Measurements from ENCODE around the gene LRRC3C.
A peak's percentile ranks its signal among the peaks of the same experiment; 100 is the strongest.

LRRC3C gene

DNA sequence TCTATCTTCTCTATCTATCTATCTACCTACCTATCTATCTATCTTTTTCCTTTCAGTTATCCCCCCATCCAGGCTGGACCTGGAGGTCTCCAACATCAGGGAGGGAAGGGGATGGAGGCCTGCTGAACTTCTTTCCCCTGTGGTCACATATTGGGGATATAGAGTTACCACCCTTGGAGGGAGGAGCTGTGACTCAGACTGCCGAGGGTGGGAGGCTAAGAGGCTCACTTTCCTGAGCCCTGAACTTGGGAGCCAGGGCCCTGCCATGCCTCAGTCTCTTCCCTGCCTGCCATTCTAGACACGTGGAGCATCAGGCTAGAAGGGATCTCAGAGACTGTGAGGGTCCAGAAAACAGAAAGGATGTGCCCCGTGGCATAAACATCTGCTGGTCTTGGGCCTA lies 8.4 kb downstream of the LRRC3C start:
- POLR2A ChIA-PET, result no interaction called here
- TF ChIP-seq, protein P1, sequence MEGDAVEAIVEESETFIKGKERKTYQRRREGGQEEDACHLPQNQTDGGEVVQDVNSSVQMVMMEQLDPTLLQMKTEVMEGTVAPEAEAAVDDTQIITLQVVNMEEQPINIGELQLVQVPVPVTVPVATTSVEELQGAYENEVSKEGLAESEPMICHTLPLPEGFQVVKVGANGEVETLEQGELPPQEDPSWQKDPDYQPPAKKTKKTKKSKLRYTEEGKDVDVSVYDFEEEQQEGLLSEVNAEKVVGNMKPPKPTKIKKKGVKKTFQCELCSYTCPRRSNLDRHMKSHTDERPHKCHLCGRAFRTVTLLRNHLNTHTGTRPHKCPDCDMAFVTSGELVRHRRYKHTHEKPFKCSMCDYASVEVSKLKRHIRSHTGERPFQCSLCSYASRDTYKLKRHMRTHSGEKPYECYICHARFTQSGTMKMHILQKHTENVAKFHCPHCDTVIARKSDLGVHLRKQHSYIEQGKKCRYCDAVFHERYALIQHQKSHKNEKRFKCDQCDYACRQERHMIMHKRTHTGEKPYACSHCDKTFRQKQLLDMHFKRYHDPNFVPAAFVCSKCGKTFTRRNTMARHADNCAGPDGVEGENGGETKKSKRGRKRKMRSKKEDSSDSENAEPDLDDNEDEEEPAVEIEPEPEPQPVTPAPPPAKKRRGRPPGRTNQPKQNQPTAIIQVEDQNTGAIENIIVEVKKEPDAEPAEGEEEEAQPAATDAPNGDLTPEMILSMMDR (IDR thresholded peaks at IDR 0.05; ENCODE audit: control extremely low read depth, extremely low read depth, low read depth, missing control alignments), result no peak
- DNase-seq (ENCODE audit: extremely low spot score), result no peak
- CTCF ChIA-PET, result no interaction called here

DNA sequence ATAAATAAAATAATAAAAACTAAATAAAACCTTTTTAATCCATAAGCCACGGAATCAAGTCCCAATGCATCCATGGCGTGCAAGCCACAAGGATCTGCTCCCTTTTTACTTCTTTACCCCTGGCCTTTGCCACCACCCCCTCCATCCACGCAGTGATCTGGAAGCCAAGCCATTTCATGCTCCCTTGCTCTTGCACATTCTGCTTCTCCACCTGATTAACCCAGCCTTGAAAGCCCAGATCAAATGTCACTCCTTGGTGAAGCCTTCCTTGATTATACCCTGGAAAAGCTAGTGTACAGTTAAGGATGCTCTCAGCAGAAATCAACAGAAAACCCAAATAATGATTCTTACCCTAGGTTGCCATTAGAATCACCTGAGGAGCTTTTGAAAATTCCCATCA lies 9.9 kb downstream of the LRRC3C start:
- CTCF ChIA-PET, result interaction anchor here (0.6 to 1.8 kb wide), 8 partner anchors 8 to 43 kb away, joined by 3 to 8 read pairs (median 4); partner anchors contain the start of genes ORMDL3 and PSMD3
- no peak for DNase-seq (ENCODE audit: extremely low spot score)
- POLR2A ChIA-PET, result no interaction called here
- TF ChIP-seq, protein P1 (IDR thresholded peaks at IDR 0.05; ENCODE audit: control extremely low read depth, extremely low read depth, low read depth, missing control alignments), result no peak

DNA sequence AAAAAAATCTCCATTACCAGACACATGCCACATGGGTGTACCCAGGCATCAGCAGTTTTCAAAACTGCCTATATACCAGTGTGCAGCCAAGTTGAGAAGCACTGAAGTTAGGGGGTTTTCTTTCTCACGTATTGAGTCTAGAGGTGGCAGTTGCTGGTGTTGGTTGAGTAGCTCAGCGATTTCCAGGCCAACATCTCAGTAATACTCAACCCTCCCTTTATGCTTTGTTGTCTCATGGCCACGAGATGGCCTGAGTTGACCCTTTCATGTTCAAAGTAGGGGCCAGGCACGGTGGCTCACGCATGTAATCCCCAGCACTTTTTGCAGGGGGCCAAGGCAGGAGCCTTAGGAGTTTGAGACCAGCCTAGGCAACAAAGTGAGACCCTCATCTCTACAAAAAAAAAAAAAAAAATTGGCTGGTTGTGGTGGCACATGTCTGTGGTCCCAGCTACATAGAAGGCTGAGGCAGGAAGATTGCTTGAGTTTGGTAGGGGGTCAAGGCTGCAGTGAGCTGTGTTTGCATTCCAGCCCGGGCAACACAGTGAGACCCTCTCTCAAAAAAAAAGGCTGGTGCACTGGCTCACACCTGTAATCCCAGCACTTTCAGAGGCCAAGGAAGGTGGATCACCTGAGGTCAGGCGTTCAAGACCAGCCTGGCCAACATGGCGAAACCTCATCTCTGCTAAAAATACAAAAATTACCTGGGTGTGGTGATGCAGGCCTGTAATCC lies 10.8 kb downstream of the LRRC3C start:
- peak; percentile 45 for DNase-seq (ENCODE audit: extremely low spot score)
- TF ChIP-seq, protein P1 (IDR thresholded peaks at IDR 0.05; ENCODE audit: control extremely low read depth, extremely low read depth, low read depth, missing control alignments), result no peak
- ChIA-PET POLR2A (interaction anchor here (0.7 kb wide), 1 partner anchor 14 kb away, joined by 5 read pairs; no protein-coding TSS in a partner anchor), CTCF (interaction anchor here (0.6 to 3.7 kb wide), 10 partner anchors 9 to 42 kb away, joined by 3 to 16 read pairs (median 5); partner anchors contain the start of genes ORMDL3 and PSMD3)

DNA sequence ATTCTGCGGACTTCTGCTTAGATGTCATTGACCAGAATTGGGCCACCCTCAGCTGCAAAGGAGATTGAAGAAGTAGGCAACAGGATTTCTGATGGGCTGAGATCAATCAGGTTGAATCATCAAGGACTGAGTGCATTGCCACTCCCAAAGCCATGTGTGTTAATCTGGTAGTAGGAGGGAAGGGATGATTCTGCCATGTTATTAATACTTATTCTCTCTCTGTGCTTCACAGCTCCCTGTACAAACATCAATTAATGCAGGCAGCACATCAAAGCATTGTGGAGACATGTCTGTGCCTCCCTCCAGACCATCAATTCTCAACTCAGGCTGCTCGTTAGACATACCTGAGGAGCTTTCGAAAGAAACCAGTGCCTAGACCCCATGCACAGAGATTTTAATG lies 11.6 kb downstream of the LRRC3C start:
- DNase-seq (ENCODE audit: extremely low spot score), result no peak
- ChIA-PET CTCF (interaction anchor here (1.2 to 3.7 kb wide), 5 partner anchors 9 to 19 kb away, joined by 4 to 18 read pairs (median 5); no protein-coding TSS in a partner anchor), POLR2A (no interaction called here)
- TF ChIP-seq, protein P1 (IDR thresholded peaks at IDR 0.05; ENCODE audit: control extremely low read depth, extremely low read depth, low read depth, missing control alignments), result no peak

DNA sequence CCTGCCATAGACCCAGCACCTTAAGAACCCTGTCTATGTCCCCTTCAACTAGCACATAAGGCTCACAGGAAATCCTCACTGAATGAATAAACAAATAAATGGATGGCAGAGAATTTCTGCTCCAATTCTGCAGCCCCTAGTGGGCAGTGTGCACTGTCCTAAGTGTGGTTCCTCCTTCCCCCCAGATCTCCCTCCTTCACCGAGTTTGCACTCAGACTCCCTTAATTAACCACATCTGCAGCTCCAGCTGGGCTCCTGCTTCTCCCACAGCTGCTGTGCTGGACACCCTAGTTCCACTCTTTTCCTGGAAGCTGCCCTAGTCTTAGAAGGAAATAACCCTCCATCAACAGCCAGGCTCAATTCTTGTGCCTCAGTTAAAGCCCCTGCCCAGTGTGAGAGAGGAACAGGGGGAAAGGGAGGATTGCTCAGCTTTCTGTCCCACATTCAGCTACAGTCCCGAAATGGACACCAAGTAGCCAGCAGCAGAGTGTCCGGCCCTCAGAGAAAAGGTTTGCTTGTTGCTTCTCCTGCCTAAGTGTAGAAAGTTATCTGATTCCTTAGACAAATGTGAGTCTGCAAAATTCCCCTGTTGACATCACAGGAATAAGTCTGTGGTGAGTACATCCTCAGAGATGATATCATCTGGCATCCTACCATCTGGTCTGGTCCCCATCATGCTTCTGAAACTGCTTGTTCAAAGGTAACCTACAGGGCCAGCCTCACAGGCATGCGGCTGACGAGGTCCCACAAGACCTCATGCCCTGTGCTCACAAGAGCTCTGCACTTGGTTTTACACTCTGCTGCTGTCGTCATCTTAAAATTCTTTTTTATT lies 12.3 kb downstream of the LRRC3C start:
- TF ChIP-seq, protein P1 (IDR thresholded peaks at IDR 0.05; ENCODE audit: control extremely low read depth, extremely low read depth, low read depth, missing control alignments), result peak; percentile 25
- POLR2A ChIA-PET, result no interaction called here
- DNase-seq (ENCODE audit: extremely low spot score), result peak; percentile 59
- CTCF ChIA-PET, result interaction anchor here (1.2 to 3.7 kb wide), 6 partner anchors 8 to 18 kb away, joined by 4 to 18 read pairs (median 5); no protein-coding TSS in a partner anchor

DNA sequence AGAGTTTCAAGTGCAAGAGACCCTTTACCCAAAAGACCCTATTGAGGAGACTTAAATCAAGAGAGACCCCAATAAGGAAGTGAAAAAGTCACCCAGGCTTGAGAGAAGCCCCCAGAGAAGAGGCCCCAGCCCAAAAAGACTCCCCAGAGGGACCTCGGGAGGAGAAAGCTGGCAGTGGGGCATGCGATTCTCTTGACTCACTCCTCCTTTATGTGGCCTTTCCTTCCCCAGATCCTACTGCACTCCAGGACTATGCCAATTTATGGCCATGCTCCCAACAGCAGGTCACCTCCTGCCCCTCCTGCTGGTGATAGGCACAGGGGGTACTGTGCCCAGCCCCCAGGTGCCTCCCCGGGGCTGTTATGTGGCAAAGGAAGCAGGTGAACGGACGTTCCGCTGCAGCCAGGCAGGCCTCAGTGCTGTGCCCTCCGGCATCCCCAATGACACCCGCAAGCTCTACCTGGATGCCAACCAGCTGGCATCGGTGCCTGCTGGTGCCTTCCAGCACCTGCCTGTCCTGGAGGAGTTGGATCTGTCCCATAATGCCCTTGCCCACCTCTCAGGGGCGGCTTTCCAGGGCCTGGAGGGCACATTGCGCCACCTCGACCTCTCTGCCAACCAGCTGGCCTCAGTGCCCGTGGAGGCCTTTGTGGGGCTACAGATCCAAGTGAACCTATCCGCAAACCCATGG lies 16.3 kb downstream of the LRRC3C start:
- CTCF ChIA-PET, result interaction anchor here (1.0 kb wide), 1 partner anchor 14 kb away, joined by 3 read pairs; no protein-coding TSS in a partner anchor
- no peak for DNase-seq (ENCODE audit: extremely low spot score)
- POLR2A ChIA-PET, result no interaction called here
- TF ChIP-seq, protein P1 (IDR thresholded peaks at IDR 0.05; ENCODE audit: control extremely low read depth, extremely low read depth, low read depth, missing control alignments), result no peak

All from GM10248 (cell line).